HG03575 (cell line): ENCODE measurements around the gene HOOK1.
"Not testable (repeated sequence)": the region's sequence is repeated elsewhere in the genome, so short reads cannot be mapped to it uniquely, and the experiment has no call there.

Experiments
- ATAC-seq: cut with Tn5 transposase; IDR thresholded peaks from one replicate; pipeline ENCODE4 v1.9.1; 2021; ENCODE audit not compliant: unreplicated experiment, insufficient number of reproducible peaks, low FRiP score; ENCODE audit errors: extremely low read depth

HOOK1 gene

GRCh38 chr1:59921258-59921899, 106.6 kb downstream of the HOOK1 start:
- not testable (repeated sequence) for ATAC-seq

GRCh38 chr1:59924653-59925052, 109.9 kb downstream of the HOOK1 start:
- ATAC-seq = no peak
